ENCODE data around the gene PRDX5.

The PRDX5 gene

DNA sequence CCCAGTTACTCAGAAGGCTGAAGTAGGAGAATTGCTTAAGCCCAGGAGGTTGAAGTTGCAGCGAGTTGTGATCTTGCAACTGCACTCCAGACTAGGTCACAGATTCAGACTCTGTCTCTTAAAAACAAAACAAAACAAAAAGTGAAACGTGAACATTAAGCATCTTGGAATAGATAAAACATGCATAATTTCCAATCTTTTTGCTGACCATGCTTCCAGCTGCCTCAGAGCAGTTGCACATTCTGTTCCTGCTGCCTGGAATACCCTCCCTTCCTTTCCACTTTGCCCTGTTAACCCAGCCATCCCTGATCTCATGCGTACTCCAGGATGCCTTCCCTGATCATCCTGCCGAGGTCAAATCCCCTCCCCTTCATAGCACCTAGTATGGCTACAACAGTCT lies 21.4 kb downstream of the PRDX5 start:
- H3K4me1 ChIP-seq (ENCODE audit: control insufficient read depth in 2 of 2, insufficient read depth in 1 of 2, low read depth in 1 of 2, low read length in 2 of 2), result peaks cover 6 to 17% of the 10 kb centered on the region in 2 donors
- no peak overlapping the region for H3K27ac ChIP-seq (replicated peaks; ENCODE audit: low read length)
- H3K4me3 ChIP-seq (ENCODE audit: low read length in 2 of 2), result no peak overlapping the region
- no peak overlapping the region for H3K9ac ChIP-seq (ENCODE audit: low read depth, low read length, poor library complexity)
- no peak overlapping the region for H4K8ac ChIP-seq (ENCODE audit: low read depth, low read length)
- H3K9me3 ChIP-seq (replicated peaks in 1 of 2; ENCODE audit: control insufficient read depth in 2 of 2, insufficient read depth in 1 of 2, low read depth in 1 of 2, low read length in 2 of 2), result no peaks in the 10 kb centered on the region
- no peaks in the 10 kb centered on the region for H3K36me3 ChIP-seq (replicated peaks in 1 of 2; ENCODE audit: control insufficient read depth in 2 of 2, insufficient read depth in 2 of 2, low read length in 2 of 2)
- no peak overlapping the region for H2BK5ac ChIP-seq (ENCODE audit: low read length)
- H2BK12ac ChIP-seq (ENCODE audit: low read length), result peak overlapping the region; percentile 87
- H2BK120ac ChIP-seq (ENCODE audit: low read depth, low read length), result no peak overlapping the region
- H2AFZ ChIP-seq (ENCODE audit: low read length), result no peak overlapping the region
- peaks cover 0 to 41% (median 11%) of the 10 kb centered on the region in 3 experiments for H3K27me3 ChIP-seq (ENCODE audit: control insufficient read depth in 3 of 3, insufficient read depth in 3 of 3, low read depth in 1 of 3, low read length in 3 of 3)
- no peak for DNase-seq (ENCODE audit: low spot score)
- H3K4me2 ChIP-seq (ENCODE audit: insufficient read depth, low read length, poor library complexity, severe bottlenecking), result no peak overlapping the region
- no peak overlapping the region for H2AK5ac ChIP-seq (ENCODE audit: low read depth, low read length)
- H3K18ac ChIP-seq (ENCODE audit: low read length), result no peak overlapping the region
- peaks cover 1% of the 10 kb centered on the region for H3K79me1 ChIP-seq (ENCODE audit: low read depth, low read length)
- no peak overlapping the region for H4K91ac ChIP-seq (ENCODE audit: low read depth, low read length, poor library complexity)
- no peak overlapping the region for H3K4ac ChIP-seq (ENCODE audit: low read length)
- WGBS, 2 donors (ENCODE audit: extremely low coverage in 2 of 2, insufficient read length in 2 of 2, insufficient replicate concordance in 1 of 2), result no CpG with 5 or more reads among the region's 4 CpGs
- no peak overlapping the region for H3K23ac ChIP-seq (ENCODE audit: low read depth, low read length, poor library complexity)
- no peak overlapping the region for H2BK15ac ChIP-seq (ENCODE audit: low read length)
- no peak overlapping the region for H3K14ac ChIP-seq (ENCODE audit: low read length)

DNA sequence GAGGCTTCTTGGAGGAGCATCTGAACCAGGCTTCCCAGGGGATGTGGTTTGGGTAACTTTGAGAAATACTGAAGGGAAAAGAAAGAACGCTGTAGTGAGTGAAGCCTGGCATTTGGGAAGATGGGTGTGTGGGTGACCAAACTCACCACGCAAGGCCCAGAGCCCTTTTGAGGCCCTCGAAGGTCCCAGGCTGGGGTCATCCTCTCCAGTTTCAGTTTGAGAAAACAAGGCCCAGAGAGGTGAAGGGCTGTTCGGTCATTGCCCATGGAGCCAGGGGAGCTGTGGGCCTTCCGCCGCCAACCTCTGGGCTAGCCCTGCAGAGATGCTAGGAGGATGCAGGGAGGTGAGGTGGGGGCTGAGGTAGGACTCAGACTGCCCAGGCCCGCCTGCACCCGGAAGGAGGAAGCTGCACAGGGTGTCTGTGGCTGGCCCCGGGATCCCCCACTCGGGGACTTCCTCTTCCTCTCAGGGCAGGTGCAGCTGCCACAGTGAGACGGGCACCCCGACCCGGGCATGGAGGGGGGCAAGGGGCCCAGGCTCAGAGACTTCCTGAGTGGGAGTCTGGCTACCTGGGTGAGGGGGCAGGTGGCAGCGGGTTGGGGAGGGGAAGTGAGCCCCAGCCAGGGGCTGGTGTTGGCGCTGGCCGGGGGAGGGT lies 22.0 kb downstream of the PRDX5 start, which contains the start of gene CCDC88B:
TSS of gene CCDC88B (plus strand) at position 451 of the 655 bp plus-strand sequence. CDS start at position 514, 63 bp downstream.
- Histone ChIP-seq H2BK120ac (ENCODE audit: low read depth, low read length) (no peak within 1 kb of the TSS), H3K27ac (replicated peaks; ENCODE audit: low read length) (no peak within 1 kb of the TSS)
- DNase-seq (ENCODE audit: low spot score), result no peak

DNA sequence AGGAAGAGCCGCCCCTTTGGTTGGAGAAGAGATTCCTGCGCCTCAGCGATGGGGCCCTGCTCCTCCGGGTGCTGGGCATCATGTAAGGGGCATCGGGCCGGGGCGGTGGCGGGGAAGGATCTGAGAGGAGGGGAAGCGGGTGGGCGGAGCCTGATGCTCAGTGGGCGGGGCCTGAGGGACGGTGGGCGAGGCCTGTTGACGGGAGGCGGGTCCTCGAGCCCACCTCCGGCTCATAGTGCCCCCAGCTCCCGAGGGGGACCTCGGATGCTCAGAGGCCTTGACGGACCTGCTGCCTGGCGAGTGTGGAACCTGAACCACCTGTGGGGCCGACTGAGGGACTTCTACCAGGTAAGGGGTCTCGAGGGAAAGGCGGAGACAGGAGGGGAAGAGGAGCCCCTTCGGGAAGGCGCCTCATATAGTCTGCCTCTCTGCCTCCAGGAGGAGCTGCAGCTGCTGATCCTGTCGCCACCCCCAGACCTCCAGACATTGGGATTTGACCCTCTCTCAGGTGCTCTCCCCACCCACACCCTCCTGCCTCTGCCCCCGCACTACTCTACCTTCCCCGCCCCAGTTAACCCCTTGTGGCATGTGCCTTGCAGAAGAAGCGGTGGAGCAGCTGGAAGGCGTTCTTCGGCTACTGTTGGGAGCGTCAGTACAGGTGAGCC lies 22.9 kb downstream of the PRDX5 start:
- H4K91ac ChIP-seq (ENCODE audit: low read depth, low read length, poor library complexity), result no peak overlapping the region
- H3K27me3 ChIP-seq (ENCODE audit: control insufficient read depth in 3 of 3, insufficient read depth in 3 of 3, low read depth in 1 of 3, low read length in 3 of 3), result peaks cover 0 to 41% (median 11%) of the 10 kb centered on the region in 3 experiments
- no peak overlapping the region for H2BK5ac ChIP-seq (ENCODE audit: low read length)
- peak overlapping the region; percentile 91 for H2BK12ac ChIP-seq (ENCODE audit: low read length)
- peak overlapping the region; percentile 97 for H2AK5ac ChIP-seq (ENCODE audit: low read depth, low read length)
- H2BK15ac ChIP-seq (ENCODE audit: low read length), result peak overlapping the region; percentile 63
- peak overlapping the region; percentile 53 for H3K23ac ChIP-seq (ENCODE audit: low read depth, low read length, poor library complexity)
- DNase-seq (ENCODE audit: low spot score), result peak; percentile 62
- H3K4me1 ChIP-seq (ENCODE audit: control insufficient read depth in 2 of 2, insufficient read depth in 1 of 2, low read depth in 1 of 2, low read length in 2 of 2), result peaks cover 6 to 16% of the 10 kb centered on the region in 2 donors
- no peak overlapping the region for H3K4ac ChIP-seq (ENCODE audit: low read length)
- H3K27ac ChIP-seq (replicated peaks; ENCODE audit: low read length), result no peak overlapping the region
- H3K9me3 ChIP-seq (replicated peaks in 1 of 2; ENCODE audit: control insufficient read depth in 2 of 2, insufficient read depth in 1 of 2, low read depth in 1 of 2, low read length in 2 of 2), result no peaks in the 10 kb centered on the region
- H3K79me1 ChIP-seq (ENCODE audit: low read depth, low read length), result peaks cover 1% of the 10 kb centered on the region
- H3K4me2 ChIP-seq (ENCODE audit: insufficient read depth, low read length, poor library complexity, severe bottlenecking), result peak overlapping the region; percentile 92
- peak overlapping the region; percentile 21 for H3K9ac ChIP-seq (ENCODE audit: low read depth, low read length, poor library complexity)
- no CpG with 5 or more reads among the region's 33 CpGs for WGBS, 2 donors (ENCODE audit: extremely low coverage in 2 of 2, insufficient read length in 2 of 2, insufficient replicate concordance in 1 of 2)
- H3K14ac ChIP-seq (ENCODE audit: low read length), result no peak overlapping the region
- peak overlapping the region; percentile 11 for H2AFZ ChIP-seq (ENCODE audit: low read length)
- H3K4me3 ChIP-seq (ENCODE audit: low read length in 2 of 2), result peak overlapping the region in 1 of 2 donors; percentile 75
- H3K18ac ChIP-seq (ENCODE audit: low read length), result peak overlapping the region; percentile 89
- no peak overlapping the region for H4K8ac ChIP-seq (ENCODE audit: low read depth, low read length)
- no peaks in the 10 kb centered on the region for H3K36me3 ChIP-seq (replicated peaks in 1 of 2; ENCODE audit: control insufficient read depth in 2 of 2, insufficient read depth in 2 of 2, low read length in 2 of 2)
- H2BK120ac ChIP-seq (ENCODE audit: low read depth, low read length), result no peak overlapping the region

More for the DNA sequence above, 22.0 kb downstream of the PRDX5 start, which contains the start of gene CCDC88B:
- WGBS, 2 donors (ENCODE audit: extremely low coverage in 2 of 2, insufficient read length in 2 of 2, insufficient replicate concordance in 1 of 2), result no CpG with 5 or more reads among the region's 16 CpGs
- Histone ChIP-seq H3K4me3 (ENCODE audit: low read length in 2 of 2) (peak within 1 kb of the TSS in 1 of 2 donors; percentile 75), H2AFZ (ENCODE audit: low read length) (peak within 1 kb of the TSS; percentile 11), H3K9ac (ENCODE audit: low read depth, low read length, poor library complexity) (peak within 1 kb of the TSS; percentile 21), H3K79me1 (ENCODE audit: low read depth, low read length) (peaks cover 1% of the 10 kb centered on the region), H3K36me3 (replicated peaks in 1 of 2; ENCODE audit: control insufficient read depth in 2 of 2, insufficient read depth in 2 of 2, low read length in 2 of 2) (no peaks in the 10 kb centered on the region), H4K8ac (ENCODE audit: low read depth, low read length) (peak within 1 kb of the TSS; percentile 17), H2BK5ac (ENCODE audit: low read length) (no peak within 1 kb of the TSS), H2AK5ac (ENCODE audit: low read depth, low read length) (peak within 1 kb of the TSS; percentile 97), H3K23ac (ENCODE audit: low read depth, low read length, poor library complexity) (peak within 1 kb of the TSS; percentile 55), H3K4ac (ENCODE audit: low read length) (no peak within 1 kb of the TSS), H3K4me2 (ENCODE audit: insufficient read depth, low read length, poor library complexity, severe bottlenecking) (peak within 1 kb of the TSS; percentile 92), H3K14ac (ENCODE audit: low read length) (peak within 1 kb of the TSS; percentile 71), H3K4me1 (ENCODE audit: control insufficient read depth in 2 of 2, insufficient read depth in 1 of 2, low read depth in 1 of 2, low read length in 2 of 2) (peaks cover 6 to 17% of the 10 kb centered on the region in 2 donors), H3K9me3 (replicated peaks in 1 of 2; ENCODE audit: control insufficient read depth in 2 of 2, insufficient read depth in 1 of 2, low read depth in 1 of 2, low read length in 2 of 2) (no peaks in the 10 kb centered on the region), H3K18ac (ENCODE audit: low read length) (peak within 1 kb of the TSS; percentile 89), H2BK15ac (ENCODE audit: low read length) (peak within 1 kb of the TSS; percentile 63), H4K91ac (ENCODE audit: low read depth, low read length, poor library complexity) (no peak within 1 kb of the TSS), H2BK12ac (ENCODE audit: low read length) (peak within 1 kb of the TSS; percentile 87), H3K27me3 (ENCODE audit: control insufficient read depth in 3 of 3, insufficient read depth in 3 of 3, low read depth in 1 of 3, low read length in 3 of 3) (peaks cover 0 to 41% (median 11%) of the 10 kb centered on the region in 3 experiments)

DNA sequence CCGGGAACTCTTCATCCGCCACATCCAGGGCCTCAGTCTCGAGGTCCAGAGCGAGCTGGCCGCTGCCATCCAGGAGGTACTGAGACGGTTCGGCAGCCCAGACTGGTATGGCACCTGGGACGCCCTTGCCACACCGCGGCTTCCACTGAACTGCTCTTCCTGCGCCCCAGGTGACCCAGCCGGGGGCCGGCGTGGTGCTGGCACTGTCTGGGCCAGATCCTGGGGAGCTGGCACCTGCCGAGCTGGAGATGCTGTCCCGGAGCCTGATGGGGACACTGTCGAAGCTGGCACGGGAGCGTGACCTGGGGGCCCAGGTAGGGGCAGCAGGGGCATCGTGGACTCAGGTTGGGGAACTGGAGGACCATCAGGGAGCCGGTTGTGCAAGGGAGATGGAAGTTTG lies 23.5 kb downstream of the PRDX5 start:
- Histone ChIP-seq H4K91ac (ENCODE audit: low read depth, low read length, poor library complexity) (no peak overlapping the region), H3K27me3 (ENCODE audit: control insufficient read depth in 3 of 3, insufficient read depth in 3 of 3, low read depth in 1 of 3, low read length in 3 of 3) (peaks cover 0 to 41% (median 11%) of the 10 kb centered on the region in 3 experiments), H3K79me1 (ENCODE audit: low read depth, low read length) (peaks cover 1% of the 10 kb centered on the region), H3K18ac (ENCODE audit: low read length) (peak overlapping the region; percentile 89), H3K27ac (replicated peaks; ENCODE audit: low read length) (no peak overlapping the region), H3K36me3 (replicated peaks in 1 of 2; ENCODE audit: control insufficient read depth in 2 of 2, insufficient read depth in 2 of 2, low read length in 2 of 2) (no peaks in the 10 kb centered on the region), H2AK5ac (ENCODE audit: low read depth, low read length) (peak overlapping the region; percentile 92), H2BK12ac (ENCODE audit: low read length) (peak overlapping the region; percentile 91), H3K4me3 (ENCODE audit: low read length in 2 of 2) (no peak overlapping the region), H4K8ac (ENCODE audit: low read depth, low read length) (no peak overlapping the region), H2AFZ (ENCODE audit: low read length) (no peak overlapping the region), H3K4ac (ENCODE audit: low read length) (no peak overlapping the region), H2BK15ac (ENCODE audit: low read length) (peak overlapping the region; percentile 63), H3K23ac (ENCODE audit: low read depth, low read length, poor library complexity) (peak overlapping the region; percentile 53), H3K14ac (ENCODE audit: low read length) (no peak overlapping the region), H3K9me3 (replicated peaks in 1 of 2; ENCODE audit: control insufficient read depth in 2 of 2, insufficient read depth in 1 of 2, low read depth in 1 of 2, low read length in 2 of 2) (no peaks in the 10 kb centered on the region), H3K9ac (ENCODE audit: low read depth, low read length, poor library complexity) (no peak overlapping the region), H3K4me2 (ENCODE audit: insufficient read depth, low read length, poor library complexity, severe bottlenecking) (no peak overlapping the region), H3K4me1 (ENCODE audit: control insufficient read depth in 2 of 2, insufficient read depth in 1 of 2, low read depth in 1 of 2, low read length in 2 of 2) (peaks cover 6 to 16% of the 10 kb centered on the region in 2 donors), H2BK120ac (ENCODE audit: low read depth, low read length) (no peak overlapping the region), H2BK5ac (ENCODE audit: low read length) (no peak overlapping the region)
- WGBS, 2 donors (ENCODE audit: extremely low coverage in 2 of 2, insufficient read length in 2 of 2, insufficient replicate concordance in 1 of 2), result no CpG with 5 or more reads among the region's 21 CpGs
- no peak for DNase-seq (ENCODE audit: low spot score)

All from neuronal stem cell (in vitro differentiated cells).